Panc1 (cell line): ENCODE measurements around the gene KRTAP10-11. TPM values are rescaled to one million over a fixed set of nuclear protein-coding genes. Genes with fewer than 3 reads are reported as not detected.

ENCODE experiments used
- ATAC-seq: fragments of 200-7000 bp; cut with Tn5 transposase; 2 replicates; pipeline ENCODE4 v1.9.1; 2020; ENCODE audit warnings: mild to moderate bottlenecking, moderate library complexity
- BruUV-seq: library from RNA; stranded (reverse); fragments of 400-500 nt; replicated peaks from 2 replicates; lab custom pipeline; 2021; lab: Mats Ljungman, UMichigan
- CTCF ChIA-PET: fragments of 300-600 bp; sonication (Branson Sonifier 250); formaldehyde crosslinking; loops from one replicate; lab custom pipeline; 2022; ENCODE audit warnings: antibody characterized with exemption; lab: Charles Lee
- POLR2A ChIA-PET: fragments of 300-600 bp; sonication (Branson Sonifier 250); formaldehyde crosslinking; loops from one replicate; lab custom pipeline; 2022; ENCODE audit warnings: antibody characterized with exemption; lab: Charles Lee
- DNase-seq: peaks from one replicate; pipeline ENCODE4 v3.0.0-alpha.2; 2010; ENCODE audit warnings: low read depth, low spot score
- H3K27ac ChIP-seq: 2 replicates; pipeline ENCODE4 v1.5.1; 2011; ENCODE audit warnings: mild to moderate bottlenecking, low read length, inconsistent platforms
- H3K27me3 ChIP-seq: fragments of 200-500 bp; sonication (Bioruptor generic); 2 replicates; pipeline ENCODE4 v1.6.0; 2014; ENCODE audit warnings: low read length, inconsistent platforms; ENCODE audit not compliant: control insufficient read depth, insufficient read depth
- H3K36me3 ChIP-seq: fragments of 200-500 bp; sonication (Bioruptor generic); 2 replicates; pipeline ENCODE4 v1.5.1; 2014; ENCODE audit warnings: inconsistent platforms, mild to moderate bottlenecking, low read length, moderate library complexity; ENCODE audit not compliant: control insufficient read depth, insufficient read depth
- H3K4me1 ChIP-seq: 2 replicates; pipeline ENCODE4 v1.5.1; 2011; ENCODE audit warnings: inconsistent platforms, mild to moderate bottlenecking, low read length, moderate library complexity; ENCODE audit not compliant: control insufficient read depth, insufficient read depth
- H3K4me3 ChIP-seq, 2 experiments: 2 replicates each; pipeline ENCODE4 v1.5.1; 2011 to 2012; ENCODE audit warnings: low read depth in 2 of 2, low read length in 2 of 2, mild to moderate bottlenecking in 2 of 2, inconsistent platforms in 1 of 2, moderate library complexity in 1 of 2
- H3K9me3 ChIP-seq: fragments of 200-500 bp; sonication (Bioruptor generic); 2 replicates; pipeline ENCODE4 v1.5.1; 2014; ENCODE audit warnings: low read depth, mild to moderate bottlenecking, inconsistent platforms, low read length, moderate library complexity; ENCODE audit not compliant: control insufficient read depth, insufficient read depth
- CTCF ChIP-seq: fragments of 450-650 bp; IDR thresholded peaks from 2 replicates; pipeline ENCODE4 v1.5.1; 2017; ENCODE audit warnings: mild to moderate bottlenecking
- POLR2AphosphoS5 ChIP-seq: IDR thresholded peaks from 2 replicates; pipeline ENCODE4 v1.6.1; 2012; ENCODE audit warnings: mild to moderate bottlenecking, low read depth, low read length, moderate library complexity
- REST ChIP-seq, 2 experiments: IDR thresholded peaks; 2 replicates each; pipeline ENCODE4 v1.6.1; 2011 to 2012; ENCODE audit warnings: low read depth in 2 of 2, control low read depth in 1 of 2, low read length in 1 of 2, mild to moderate bottlenecking in 1 of 2, moderate library complexity in 1 of 2; ENCODE audit not compliant: insufficient read depth in 1 of 2
- SIN3A ChIP-seq: IDR thresholded peaks from 2 replicates; pipeline ENCODE4 v1.6.1; 2012; ENCODE audit warnings: low read depth, mild to moderate bottlenecking, low read length, moderate library complexity, borderline replicate concordance; ENCODE audit not compliant: insufficient read depth
- TCF7L2 ChIP-seq: IDR thresholded peaks from 2 replicates; pipeline ENCODE4 v1.6.1; 2011; ENCODE audit warnings: mild to moderate bottlenecking, low read depth, low read length, inconsistent platforms
- in situ Hi-C: cut with HindIII; loops from 2 replicates; pipeline ENCODE4 v1.10.0; 2016; ENCODE audit warnings: low sequenced_read_pairs, low pct_unique_long_range_greater_than_20kb
- intact Hi-C: fragments of 100-400 bp; cut with micrococcal nuclease; formaldehyde crosslinking; loops from one replicate; pipeline ENCODE4 v1.10.0; 2022; ENCODE audit not compliant: unreplicated experiment
- total RNA-seq: library from RNA; stranded (reverse); gene quantifications from one replicate; pipeline ENCODE4 v1.2.1, GENCODE V29; 2021; ENCODE audit not compliant: unreplicated experiment

The KRTAP10-11 gene
- total RNA-seq, 1 experiment from 2014 or later = not detected

GRCh38 chr21:44696572-44696971 is 50.4 kb downstream of the KRTAP10-11 start:
- ChIA-PET CTCF (interaction anchor here (0.7 kb wide), 1 partner anchor 96 kb away, joined by 9 read pairs; no protein-coding TSS in a partner anchor), POLR2A (interaction anchor here (0.6 kb wide), 1 partner anchor 11 kb away, joined by 3 read pairs; no protein-coding TSS in a partner anchor)
- in situ Hi-C loops = no loop called here
- Histone ChIP-seq H3K4me3 (no peak overlapping the region), H3K9me3 (peaks cover 4% of the 10 kb centered on the region; the same call in 1 of the 2 replicates), H3K27ac (no peak overlapping the region), H3K4me1 (no peaks in the 10 kb centered on the region), H3K27me3 (no peaks in the 10 kb centered on the region), H3K36me3 (no peaks in the 10 kb centered on the region)
- DNase-seq = no peak
- intact Hi-C loops = no loop called here
- BruUV-seq = no TSS peak
- TF ChIP-seq CTCF = no peak
- TF ChIP-seq SIN3A = no peak
- TF ChIP-seq POLR2AphosphoS5 = no peak
- TF ChIP-seq TCF7L2 = no peak
- no peak for TF ChIP-seq REST (IDR thresholded peaks at IDR 0.05; ENCODE audit: insufficient read depth in 1 of 2, low read depth in 2 of 2, low read length in 1 of 2)
- no peak for ATAC-seq

Other genes starting within 250 kb of the KRTAP10-11 start
- 3.3 TPM for gene LRRC3, start 190.9 kb upstream of the KRTAP10-11 start, total RNA-seq
- gene KRTAP10-1, start 106.2 kb upstream of the KRTAP10-11 start, total RNA-seq = not detected
- gene KRTAP10-2, start 94.9 kb upstream of the KRTAP10-11 start, total RNA-seq = not detected
- not detected for gene KRTAP10-3, start 87.6 kb upstream of the KRTAP10-11 start, total RNA-seq
- not detected for gene KRTAP10-4, start 72.7 kb upstream of the KRTAP10-11 start, total RNA-seq
- gene KRTAP10-5, start 65.8 kb upstream of the KRTAP10-11 start, total RNA-seq = not detected
- gene KRTAP10-6, start 53.9 kb upstream of the KRTAP10-11 start, total RNA-seq = not detected
- not detected for gene KRTAP10-7, start 45.8 kb upstream of the KRTAP10-11 start, total RNA-seq
- gene KRTAP10-8, start 34.3 kb upstream of the KRTAP10-11 start, total RNA-seq = not detected
- not detected for gene KRTAP10-9, start 19.3 kb upstream of the KRTAP10-11 start, total RNA-seq
- not detected for gene KRTAP10-10, start 9.1 kb upstream of the KRTAP10-11 start, total RNA-seq
- not detected for gene KRTAP12-4, start 8.2 kb downstream of the KRTAP10-11 start, total RNA-seq
- gene KRTAP12-3, start 11.5 kb downstream of the KRTAP10-11 start, total RNA-seq = not detected
- gene KRTAP12-2, start 20.5 kb downstream of the KRTAP10-11 start, total RNA-seq = not detected
- gene KRTAP12-1, start 35.7 kb downstream of the KRTAP10-11 start, total RNA-seq = not detected
- gene KRTAP10-12, start 50.8 kb downstream of the KRTAP10-11 start, total RNA-seq = not detected
- gene TSPEAR, start 65.2 kb downstream of the KRTAP10-11 start, total RNA-seq = not detected
- gene UBE2G2, start 155.4 kb downstream of the KRTAP10-11 start, total RNA-seq = 77.4 TPM
- gene SUMO3, start 171.6 kb downstream of the KRTAP10-11 start, total RNA-seq = 41.4 TPM
- 226 TPM for gene PTTG1IP, start 227.3 kb downstream of the KRTAP10-11 start, total RNA-seq